Mesodermal cell (in vitro differentiated cells): ENCODE data around the gene CARS1.
A peak's percentile ranks its signal among the peaks of the same experiment; 100 is the strongest.

Source experiments
- H3K27ac ChIP-seq: 2 replicates; pipeline ENCODE4 v1.7.0; 2013; ENCODE audit warnings: mild to moderate bottlenecking, low read depth, low read length, moderate library complexity; ENCODE audit not compliant: severe bottlenecking
- H3K36me3 ChIP-seq: 2 replicates; pipeline ENCODE4 v1.7.1; 2013; ENCODE audit warnings: mild to moderate bottlenecking, low read length, moderate library complexity; ENCODE audit not compliant: control insufficient read depth, insufficient read depth
- H3K4me1 ChIP-seq: one replicate; pipeline ENCODE4 v1.7.1; 2013; ENCODE audit warnings: mild to moderate bottlenecking, low read length; ENCODE audit not compliant: insufficient read depth, control insufficient read depth, poor library complexity, severe bottlenecking
- H3K4me3 ChIP-seq: 2 replicates; pipeline ENCODE4 v1.7.0; 2013; ENCODE audit warnings: low read length, control low read depth, mild to moderate bottlenecking; ENCODE audit not compliant: insufficient read depth, poor library complexity, severe bottlenecking; ENCODE audit errors: extremely low read depth
- H3K9me3 ChIP-seq: 2 replicates; pipeline ENCODE4 v1.7.1; 2013; ENCODE audit warnings: mild to moderate bottlenecking, low read length, moderate library complexity; ENCODE audit not compliant: control insufficient read depth
- WGBS, 2 experiments: methylation state at CpG; one replicate each; pipeline ENCODE4 v1.1.5; 2013; ENCODE audit warnings: missing lambda C conversion rate in 2 of 2; ENCODE audit not compliant: insufficient coverage in 2 of 2; 5-methylcytosine and 5-hydroxymethylcytosine counted together

The CARS1 gene

GRCh38 chr11:3044915-3045314 lies 12.3 kb downstream of the CARS1 start:
- H3K4me1 ChIP-seq = peaks cover 9% of the 10 kb centered on the region
- H3K9me3 ChIP-seq = no peaks in the 10 kb centered on the region
- peaks cover 61% of the 10 kb centered on the region for H3K36me3 ChIP-seq
- no peak overlapping the region for H3K4me3 ChIP-seq
- WGBS, 2 experiments = 99 to 100% methylated on average over 11 of the region's 12 CpGs
- no peak overlapping the region for H3K27ac ChIP-seq

- Histone ChIP-seq H3K36me3 (peaks cover 62% of the 10 kb centered on the region), H3K4me3 (no peak overlapping the region), H3K9me3 (no peaks in the 10 kb centered on the region), H3K4me1 (peaks cover under 1% of the 10 kb centered on the region), H3K27ac (no peak overlapping the region)
- 88 to 89% methylated on average over 3 to 6 of the region's 6 CpGs for WGBS, 2 experiments
These were observed 13.2 kb downstream of the CARS1 start for GRCh38 chr11:3044004-3044403.

GRCh38 chr11:3043315-3043871 lies 13.8 kb downstream of the CARS1 start:
- 94 to 97% methylated on average over 14 to 16 of the region's 16 CpGs for WGBS, 2 experiments
- peaks cover 67% of the 10 kb centered on the region for H3K36me3 ChIP-seq
- H3K9me3 ChIP-seq = no peaks in the 10 kb centered on the region
- no peak overlapping the region for H3K27ac ChIP-seq
- H3K4me1 ChIP-seq = no peaks in the 10 kb centered on the region
- H3K4me3 ChIP-seq = no peak overlapping the region

- H3K4me3 ChIP-seq = no peak overlapping the region
- WGBS, 2 experiments = 94 to 100% methylated on average over 10 of the region's 11 CpGs
- no peaks in the 10 kb centered on the region for H3K9me3 ChIP-seq
- H3K27ac ChIP-seq = no peak overlapping the region
- peaks cover 69% of the 10 kb centered on the region for H3K36me3 ChIP-seq
- H3K4me1 ChIP-seq = no peaks in the 10 kb centered on the region
These were observed 14.5 kb downstream of the CARS1 start for GRCh38 chr11:3042496-3043314.

GRCh38 chr11:3041699-3042441 lies 15.4 kb downstream of the CARS1 start:
- Histone ChIP-seq H3K9me3 (no peaks in the 10 kb centered on the region), H3K36me3 (peaks cover 70% of the 10 kb centered on the region), H3K27ac (no peak overlapping the region), H3K4me3 (no peak overlapping the region), H3K4me1 (no peaks in the 10 kb centered on the region)
- WGBS, 2 experiments = 95 to 98% methylated on average over 16 of the region's 17 CpGs

GRCh38 chr11:3040881-3041280 lies 16.3 kb downstream of the CARS1 start:
- H3K36me3 ChIP-seq = peaks cover 71% of the 10 kb centered on the region
- H3K9me3 ChIP-seq = no peaks in the 10 kb centered on the region
- WGBS, 2 experiments = 91 to 95% methylated on average over 6 of the region's 9 CpGs

GRCh38 chr11:3037945-3038271 lies 19.3 kb downstream of the CARS1 start:
- H3K27ac ChIP-seq = no peak overlapping the region
- peaks cover 80% of the 10 kb centered on the region for H3K36me3 ChIP-seq
- H3K4me1 ChIP-seq = no peaks in the 10 kb centered on the region
- H3K4me3 ChIP-seq = no peak overlapping the region
- WGBS, 2 experiments = 95 to 99% methylated on average over 12 of the region's 12 CpGs
- no peaks in the 10 kb centered on the region for H3K9me3 ChIP-seq

More at GRCh38 chr11:3040881-3041280, 16.3 kb downstream of the CARS1 start:
- Histone ChIP-seq H3K27ac (peak overlapping the region; percentile 16), H3K4me3 (no peak overlapping the region), H3K4me1 (no peaks in the 10 kb centered on the region)

- no peak overlapping the region for H3K27ac ChIP-seq
- no peaks in the 10 kb centered on the region for H3K4me1 ChIP-seq
- 85 to 86% methylated on average over 17 to 18 of the region's 24 CpGs for WGBS, 2 experiments
- H3K9me3 ChIP-seq = no peaks in the 10 kb centered on the region
- no peak overlapping the region for H3K4me3 ChIP-seq
- H3K36me3 ChIP-seq = peaks cover 86% of the 10 kb centered on the region
These were observed 19.9 kb downstream of the CARS1 start for GRCh38 chr11:3037040-3037944.

- WGBS, 2 experiments = 87 to 100% methylated on average over 2 to 3 of the region's 5 CpGs
- H3K27ac ChIP-seq = no peak overlapping the region
- H3K36me3 ChIP-seq = peaks cover 86% of the 10 kb centered on the region
- H3K4me1 ChIP-seq = no peaks in the 10 kb centered on the region
- H3K9me3 ChIP-seq = no peaks in the 10 kb centered on the region
- H3K4me3 ChIP-seq = no peak overlapping the region
These were observed 20.8 kb downstream of the CARS1 start for GRCh38 chr11:3036419-3036818.

- Histone ChIP-seq H3K9me3 (no peaks in the 10 kb centered on the region), H3K4me1 (no peaks in the 10 kb centered on the region), H3K36me3 (peaks cover 86% of the 10 kb centered on the region), H3K4me3 (no peak overlapping the region), H3K27ac (no peak overlapping the region)
These were observed 21.9 kb downstream of the CARS1 start for GRCh38 chr11:3035333-3035732.
